ENCODE results near the gene MOV10.

GRCh38 chr1:112677501-112677900 is 3.0 kb downstream of the MOV10 start:
- TF ChIP-seq POLR2A (IDR thresholded peaks at IDR 0.05) (no peak), CTCF (IDR thresholded peaks at IDR 0.05) (no peak)
